ENCODE measurements around the gene PLAAT4.

The PLAAT4 gene

DNA sequence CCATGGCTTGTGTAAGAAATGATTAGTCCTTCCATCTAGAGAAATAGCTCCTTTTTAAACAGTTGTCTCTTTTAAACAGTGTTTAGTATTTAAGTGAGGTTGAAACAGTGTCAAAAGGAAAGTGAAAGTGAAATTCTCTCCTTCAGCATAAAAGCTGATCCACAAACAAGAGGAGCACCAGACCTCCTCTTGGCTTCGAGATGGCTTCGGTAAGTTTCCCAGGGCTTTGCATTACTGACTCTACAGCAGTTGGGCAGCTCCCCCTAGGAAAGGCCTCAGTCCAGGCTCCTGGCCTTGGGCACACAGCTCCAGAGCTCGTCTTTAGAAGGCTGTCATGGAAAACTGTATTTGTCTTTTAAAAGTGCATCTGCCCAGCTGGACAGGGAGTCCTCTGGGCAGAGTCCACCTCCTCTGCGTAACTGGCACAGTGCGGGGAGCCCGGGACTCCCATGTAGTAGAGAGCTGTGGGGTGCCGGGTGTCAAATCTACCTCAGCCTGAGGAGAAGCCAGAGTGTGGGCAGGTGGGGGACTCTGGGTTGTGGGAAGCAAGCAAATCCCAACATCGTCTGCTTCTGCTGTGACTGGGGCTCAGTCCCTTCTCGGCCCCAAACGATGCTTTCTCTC lies at the start of gene PLAAT4:
Gene PLAAT4, plus strand, starts transcription at position 140 of the 624 bp plus-strand sequence. Its CDS starts 61 bp downstream, at position 201.
- H3K4me3 ChIP-seq (ENCODE audit: low read length), result peak within 1 kb of the TSS; percentile 54
- TF ChIP-seq CTCF (conservative IDR thresholded peaks at IDR 0.05; ENCODE audit: low read length), result no peak
- DNase-seq (ENCODE audit: low read depth), result peak; percentile 57

DNA sequence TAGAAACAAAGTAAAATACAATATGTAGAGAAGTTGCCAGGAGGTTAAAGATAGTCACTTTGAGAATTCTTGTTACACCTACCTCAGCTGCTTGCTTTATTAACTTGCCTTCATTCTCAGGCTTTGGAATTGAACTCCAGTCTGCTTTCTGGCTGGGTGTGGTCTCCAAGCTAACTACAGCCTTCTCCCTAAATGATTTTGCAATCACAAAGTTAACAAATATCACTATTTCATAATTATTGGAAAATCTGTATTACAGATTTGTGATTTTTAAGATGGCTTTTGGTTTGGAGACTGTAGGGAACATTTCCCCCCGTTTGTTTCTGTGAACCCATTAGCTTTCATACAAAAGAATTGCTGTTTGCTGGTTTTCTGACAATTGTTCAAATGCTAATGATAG lies 47.8 kb upstream of the PLAAT4 start:
- no peak for DNase-seq (ENCODE audit: low read depth)
- H3K4me3 ChIP-seq (ENCODE audit: low read length), result no peak overlapping the region
- no peak for TF ChIP-seq CTCF (conservative IDR thresholded peaks at IDR 0.05; ENCODE audit: low read length)

- no peak overlapping the region for H3K4me3 ChIP-seq (ENCODE audit: low read length)
- peak; percentile 22 for DNase-seq (ENCODE audit: low read depth)
These were observed 46.7 kb upstream of the PLAAT4 start for GRCh38 chr11:63489879-63490278.

GRCh38 chr11:63490551-63491239 lies 45.9 kb upstream of the PLAAT4 start, which contains the start of gene PLAAT5:
TSS of gene PLAAT5 (minus strand) at chr11:63491167. CDS start at chr11:63491034, 133 bp downstream.
- H3K4me3 ChIP-seq (ENCODE audit: low read length), result peak within 1 kb of the TSS; percentile 31
- DNase-seq (ENCODE audit: low read depth), result no peak
- no peak for TF ChIP-seq CTCF (conservative IDR thresholded peaks at IDR 0.05; ENCODE audit: low read length)

More at GRCh38 chr11:63489879-63490278, 46.7 kb upstream of the PLAAT4 start:
- no peak for TF ChIP-seq CTCF (conservative IDR thresholded peaks at IDR 0.05; ENCODE audit: low read length)

DNA sequence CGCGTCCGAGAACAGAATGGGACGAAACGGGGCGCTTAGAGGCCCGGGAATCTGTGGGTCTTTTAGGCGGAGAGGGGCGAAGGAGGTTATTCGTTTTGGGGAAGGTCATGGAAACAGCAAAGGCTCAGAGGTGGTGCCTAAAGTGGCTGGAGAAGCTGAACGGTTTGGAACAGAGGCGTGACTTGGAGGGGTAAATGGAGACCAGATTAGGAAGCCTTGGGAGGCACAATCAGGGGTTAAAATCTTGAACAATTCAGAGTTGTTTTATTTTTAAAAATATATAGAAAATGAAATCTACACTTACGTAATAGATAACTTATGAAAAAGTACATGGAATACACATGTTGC lies 45.4 kb upstream of the PLAAT4 start:
- peak overlapping the region; percentile 31 for H3K4me3 ChIP-seq (ENCODE audit: low read length)
- no peak for TF ChIP-seq CTCF (conservative IDR thresholded peaks at IDR 0.05; ENCODE audit: low read length)
- DNase-seq (ENCODE audit: low read depth), result no peak

DNA sequence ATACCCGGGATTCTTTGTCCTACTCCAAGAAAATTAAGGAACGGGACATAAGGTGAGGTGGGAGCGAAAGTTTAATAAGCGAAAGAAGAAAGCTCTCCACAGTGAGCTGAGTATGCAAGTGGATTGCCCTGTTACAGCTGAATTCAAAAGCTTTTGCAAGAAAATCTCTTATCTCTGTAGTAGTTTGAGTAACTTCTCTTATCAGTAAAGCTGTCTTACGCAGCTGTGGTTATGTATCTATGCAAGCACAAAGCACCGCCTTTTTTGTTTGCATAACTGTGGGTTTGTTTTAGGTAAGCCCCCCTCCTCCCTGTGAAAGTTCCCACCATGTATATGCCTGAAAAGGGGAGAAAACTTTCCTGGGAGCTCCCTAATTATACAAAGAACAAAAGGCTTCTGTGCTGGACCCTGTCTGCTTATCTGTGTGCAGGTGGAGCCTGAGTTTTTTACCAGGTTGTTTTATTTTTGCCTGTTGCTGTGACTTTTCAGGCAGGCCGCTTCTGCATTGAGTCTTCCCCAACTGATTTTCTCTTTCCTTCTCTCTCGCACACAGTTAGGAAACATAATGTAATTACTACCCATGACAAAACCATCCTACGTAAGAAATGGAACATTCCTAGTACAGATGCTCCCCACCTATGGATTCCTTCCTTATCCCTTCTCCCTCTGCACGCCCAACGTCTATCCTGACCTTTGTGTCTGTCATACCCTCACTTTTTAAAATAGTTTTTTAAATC lies 44.8 kb upstream of the PLAAT4 start:
- no peak for DNase-seq (ENCODE audit: low read depth)
- H3K4me3 ChIP-seq (ENCODE audit: low read length), result no peak overlapping the region
- no peak for TF ChIP-seq CTCF (conservative IDR thresholded peaks at IDR 0.05; ENCODE audit: low read length)

Data from AG10803 (cell line).